Measurements from ENCODE around the gene PEX5L. TPM values are rescaled to one million over a fixed set of nuclear protein-coding genes. Genes with fewer than 3 reads are reported as not detected.

The PEX5L gene
- total RNA-seq, 6 experiments from 2014 or later: 0.09 to 0.28 (median 0.11) TPM; not detected in 1

- H3K4me3 Mint-ChIP-seq: no peak overlapping the region
- DNase-seq: no peak
- no peaks in the 10 kb centered on the region for H3K36me3 Mint-ChIP-seq (ENCODE audit: low read depth)
- H3K4me1 Mint-ChIP-seq (ENCODE audit: low read depth): peaks cover 23% of the 10 kb centered on the region
- no peak overlapping the region for H3K27ac Mint-ChIP-seq
- no peak for TF ChIP-seq CTCF (IDR thresholded peaks at IDR 0.05)
- no peaks in the 10 kb centered on the region for H3K9me3 Mint-ChIP-seq
- no peaks in the 10 kb centered on the region for H3K27me3 Mint-ChIP-seq (ENCODE audit: insufficient read depth)
These were observed 81.5 kb downstream of the PEX5L start for GRCh38 chr3:179955286-179955685.

GRCh38 chr3:179953993-179954870 is 82.5 kb downstream of the PEX5L start:
- H3K4me1 Mint-ChIP-seq (ENCODE audit: low read depth): peaks cover 23% of the 10 kb centered on the region
- DNase-seq: no peak
- TF ChIP-seq CTCF (IDR thresholded peaks at IDR 0.05): no peak
- no peaks in the 10 kb centered on the region; the same call in 1 of the 2 replicates for H3K27me3 Mint-ChIP-seq (ENCODE audit: insufficient read depth)
- no peak overlapping the region for H3K4me3 Mint-ChIP-seq
- no peaks in the 10 kb centered on the region for H3K9me3 Mint-ChIP-seq
- no peak overlapping the region for H3K27ac Mint-ChIP-seq
- H3K36me3 Mint-ChIP-seq (ENCODE audit: low read depth): no peaks in the 10 kb centered on the region

- Mint-ChIP-seq H3K9me3 (no peaks in the 10 kb centered on the region), H3K36me3 (ENCODE audit: low read depth) (no peaks in the 10 kb centered on the region), H3K4me3 (no peak overlapping the region), H3K4me1 (ENCODE audit: low read depth) (peaks cover 22% of the 10 kb centered on the region), H3K27me3 (ENCODE audit: insufficient read depth) (peaks cover 7% of the 10 kb centered on the region; the same call in 1 of the 2 replicates), H3K27ac (no peak overlapping the region)
- TF ChIP-seq CTCF (IDR thresholded peaks at IDR 0.05): no peak
- no peak for DNase-seq
These were observed 85.9 kb downstream of the PEX5L start for GRCh38 chr3:179950840-179951239.

GRCh38 chr3:179949869-179950268 is 86.9 kb downstream of the PEX5L start:
- Mint-ChIP-seq H3K27me3 (ENCODE audit: insufficient read depth) (peaks cover 7% of the 10 kb centered on the region; the same call in 1 of the 2 replicates), H3K36me3 (ENCODE audit: low read depth) (no peaks in the 10 kb centered on the region), H3K9me3 (no peaks in the 10 kb centered on the region), H3K4me1 (ENCODE audit: low read depth) (peaks cover 20% of the 10 kb centered on the region), H3K4me3 (no peak overlapping the region), H3K27ac (no peak overlapping the region)
- no peak for TF ChIP-seq CTCF (IDR thresholded peaks at IDR 0.05)
- no peak for DNase-seq

GRCh38 chr3:179949412-179949811 is 87.3 kb downstream of the PEX5L start:
- H3K27ac Mint-ChIP-seq: no peak overlapping the region
- H3K4me3 Mint-ChIP-seq: no peak overlapping the region
- no peak for TF ChIP-seq CTCF (IDR thresholded peaks at IDR 0.05)
- no peaks in the 10 kb centered on the region for H3K9me3 Mint-ChIP-seq
- H3K27me3 Mint-ChIP-seq (ENCODE audit: insufficient read depth): peaks cover 7% of the 10 kb centered on the region; the same call in 1 of the 2 replicates
- DNase-seq: no peak
- no peaks in the 10 kb centered on the region for H3K36me3 Mint-ChIP-seq (ENCODE audit: low read depth)
- peaks cover 16% of the 10 kb centered on the region for H3K4me1 Mint-ChIP-seq (ENCODE audit: low read depth)
